Right hindlimb (tissue), 1 donor: ENCODE data around the gene LEMD2.
A peak's percentile ranks its signal among the peaks of the same experiment; 100 is the strongest.

Experiments
- DNase-seq: peaks from one replicate; pipeline ENCODE4 v3.0.0-alpha.2; 2018

The LEMD2 gene

DNA sequence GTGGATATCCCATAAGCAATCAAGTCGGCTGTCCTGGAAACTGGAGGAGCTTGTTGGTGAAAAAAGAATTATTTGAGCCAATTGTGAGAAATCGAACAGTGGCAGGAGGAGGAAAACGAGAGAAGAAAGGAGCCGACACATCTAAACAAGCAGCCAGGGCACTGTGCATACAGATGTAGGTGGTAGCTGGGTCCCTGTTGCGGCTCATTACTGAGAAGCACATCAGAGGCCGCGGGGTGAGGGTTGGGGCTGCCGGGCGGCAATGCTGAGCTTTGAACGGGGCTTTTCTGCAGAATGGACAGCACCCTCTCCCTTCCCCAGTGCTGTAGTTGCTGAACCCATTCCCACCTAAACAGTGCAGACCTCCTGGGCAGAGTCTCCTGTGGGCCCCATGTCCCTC, 4.1 kb upstream of the LEMD2 start:
- no peak for DNase-seq

DNA sequence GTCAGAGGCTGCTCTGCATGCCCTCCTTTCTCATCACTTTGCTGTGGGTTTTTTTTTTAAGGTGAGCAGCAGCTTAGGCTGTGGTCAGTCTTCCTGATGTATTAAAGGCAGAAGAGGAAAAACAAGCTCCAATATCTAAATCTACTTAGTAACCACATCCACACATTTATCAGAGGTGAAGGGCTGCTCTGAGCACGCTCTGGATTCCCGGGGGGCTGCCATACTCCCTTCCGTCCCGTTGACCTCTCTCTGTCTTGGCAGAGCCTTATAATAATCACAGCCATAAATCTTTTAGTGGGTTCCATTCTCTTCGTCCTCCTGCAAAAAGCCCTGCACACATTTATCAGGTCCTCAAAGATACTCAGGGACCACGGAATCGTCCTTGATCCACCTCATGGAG, 2.7 kb upstream of the LEMD2 start:
- no peak for DNase-seq

DNA sequence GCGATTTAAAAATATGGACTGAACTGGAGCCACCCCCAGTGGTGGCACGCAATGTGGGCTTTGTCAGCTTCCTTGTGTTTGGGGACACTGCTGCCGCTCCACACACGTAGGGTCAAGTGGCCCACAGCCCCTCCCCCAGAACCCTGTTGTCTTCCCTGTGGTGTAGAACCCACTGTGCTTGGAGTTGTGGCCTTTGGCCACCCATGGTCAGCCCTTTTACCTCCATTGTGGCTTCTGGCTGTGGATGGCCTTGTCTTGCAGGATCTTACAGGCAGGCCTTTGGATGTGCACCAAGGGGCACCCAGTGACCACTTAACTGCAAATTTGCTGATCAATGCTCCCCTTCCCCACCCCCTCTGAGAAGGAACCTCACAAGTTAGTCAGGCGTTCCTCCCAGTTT, 2.0 kb upstream of the LEMD2 start:
- no peak for DNase-seq

DNA sequence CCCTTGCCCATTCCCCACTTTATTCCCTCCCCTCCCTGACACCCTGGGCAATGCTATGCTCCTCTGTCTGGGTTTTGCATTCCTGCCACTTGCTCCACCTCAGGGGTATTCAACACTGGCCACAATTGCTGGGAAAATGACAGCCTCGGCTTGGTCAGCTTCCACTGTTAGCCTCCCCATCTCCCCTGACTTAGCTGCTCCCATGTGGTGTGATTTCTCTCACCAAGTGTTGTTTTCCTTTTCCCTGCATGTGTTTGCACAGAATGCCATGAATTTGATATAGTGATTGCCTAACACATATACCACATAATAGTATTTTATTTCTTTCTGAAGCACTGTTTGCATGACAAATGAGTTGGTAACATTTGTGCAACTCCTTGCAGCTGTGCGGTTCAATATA, 1.4 kb upstream of the LEMD2 start:
- no peak for DNase-seq

DNA sequence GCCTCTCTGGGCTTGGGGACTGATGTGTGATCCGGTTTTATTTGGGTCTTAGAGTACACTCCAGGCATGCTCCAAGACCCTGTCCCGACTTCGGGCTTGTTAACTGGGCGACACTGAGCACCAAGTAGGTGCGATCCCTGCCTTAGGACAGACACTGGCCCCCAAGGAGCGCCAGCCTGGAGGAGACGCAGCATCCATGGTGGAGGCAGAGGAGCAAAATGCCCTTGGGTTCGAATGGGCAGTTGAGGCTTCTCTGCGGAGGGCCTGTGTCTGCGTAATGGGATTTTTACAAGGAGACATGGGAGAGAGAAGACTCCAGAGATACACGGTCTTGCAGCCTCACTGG, 593 bp upstream of the LEMD2 start:
- no peak for DNase-seq

DNA sequence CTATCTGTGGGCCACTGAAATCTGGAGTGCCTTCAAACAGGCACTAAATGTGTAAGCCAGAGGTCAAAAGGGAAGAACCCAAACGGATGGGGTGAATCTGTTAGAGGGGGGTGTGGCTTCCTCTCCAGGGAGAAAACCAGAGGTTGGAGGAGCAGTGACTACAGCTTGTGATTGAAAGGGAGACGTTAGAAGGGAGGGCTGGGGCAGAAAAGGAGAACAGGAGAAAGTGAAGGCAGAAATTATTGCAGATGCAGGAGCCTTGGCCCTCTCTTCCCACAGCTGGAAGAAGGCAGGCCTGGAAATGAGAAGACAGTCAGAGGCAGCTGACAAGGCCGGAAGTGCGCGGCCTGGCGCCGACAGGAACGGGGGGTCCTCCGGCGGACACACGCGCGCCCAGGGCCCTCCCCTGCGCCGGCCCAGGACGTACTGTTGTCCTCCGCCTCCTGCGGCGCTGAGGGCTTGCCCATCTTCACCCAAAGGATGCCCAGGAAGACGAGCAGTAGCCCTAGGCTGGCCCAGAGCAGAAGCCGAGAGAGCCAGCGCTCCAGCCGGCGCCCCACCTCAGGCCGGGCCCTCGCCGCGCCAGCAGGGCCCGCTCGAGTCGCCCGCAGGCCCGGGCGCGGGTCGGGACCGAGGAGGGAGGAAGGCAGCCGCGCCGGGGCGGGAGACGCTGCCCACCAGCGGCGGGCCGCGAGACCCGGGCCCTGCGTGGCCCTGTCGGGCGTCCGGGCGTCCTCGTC, 806 bp downstream of the LEMD2 start:
- peak; percentile 90 for DNase-seq

DNA sequence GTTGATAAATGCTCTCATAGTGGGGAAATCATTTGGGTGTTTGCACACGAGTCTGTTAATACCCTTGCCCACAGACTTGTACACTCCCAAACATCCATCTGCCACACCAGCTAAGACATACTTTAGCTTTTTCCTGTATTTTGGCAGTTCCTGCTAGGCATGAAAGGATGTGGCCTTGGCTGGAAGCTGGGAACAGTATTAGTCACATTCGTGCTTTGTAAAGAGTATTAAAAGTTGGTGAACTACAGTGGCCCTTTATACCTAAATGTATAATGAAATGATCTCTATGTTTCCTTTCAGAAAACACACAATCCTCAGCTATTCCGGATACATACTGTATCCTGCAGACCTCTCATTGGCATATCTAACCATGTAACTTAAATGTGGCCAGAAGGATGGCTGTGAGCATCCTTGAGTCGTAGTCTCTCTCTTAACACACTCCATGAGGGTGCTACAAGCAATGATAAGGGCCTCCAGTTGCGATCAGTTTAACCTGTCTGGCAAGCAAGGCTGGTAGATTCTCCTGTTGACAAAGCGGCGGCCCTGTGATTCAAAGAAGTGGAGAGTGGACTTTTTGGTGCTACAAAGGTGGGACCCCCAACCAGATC, 1.5 kb downstream of the LEMD2 start:
- no peak for DNase-seq

DNA sequence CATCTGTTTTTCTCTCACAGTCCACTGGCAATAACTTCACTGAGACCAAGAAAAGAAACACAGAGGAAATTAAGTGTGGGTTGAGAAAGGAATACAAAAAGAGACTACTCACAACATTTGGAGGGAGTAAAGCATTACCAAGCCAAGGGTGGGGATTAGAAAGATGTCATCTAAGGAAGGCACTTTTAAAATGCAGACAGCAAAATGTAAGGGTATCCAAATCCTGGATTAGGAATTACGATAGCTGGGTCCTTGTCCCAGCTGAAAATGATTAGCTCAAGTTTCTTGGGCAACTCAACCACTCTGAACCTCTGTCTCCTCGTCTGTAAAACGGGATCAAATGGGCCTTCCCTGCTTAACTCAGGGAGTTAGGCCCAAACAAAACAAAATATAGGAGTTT, 2.2 kb downstream of the LEMD2 start:
- no peak for DNase-seq

DNA sequence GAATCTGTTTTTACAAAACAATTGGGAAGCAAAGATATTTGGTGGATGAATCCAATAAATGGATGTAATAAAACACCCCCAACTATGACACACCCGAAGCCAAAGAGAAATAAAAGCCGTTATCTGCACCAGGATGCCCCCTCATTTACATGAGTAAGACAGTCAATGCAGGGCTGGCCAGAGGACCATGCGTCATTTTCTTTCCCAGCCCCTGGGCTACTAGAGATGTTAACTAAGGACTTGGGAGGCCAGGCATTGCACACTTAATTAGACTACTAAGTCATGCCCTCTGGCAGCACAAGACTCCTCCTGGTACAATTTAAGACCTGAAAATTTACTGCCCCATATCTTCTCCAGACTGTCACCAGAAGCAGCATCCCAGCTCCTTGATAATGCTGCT, 3.2 kb downstream of the LEMD2 start:
- DNase-seq = no peak

DNA sequence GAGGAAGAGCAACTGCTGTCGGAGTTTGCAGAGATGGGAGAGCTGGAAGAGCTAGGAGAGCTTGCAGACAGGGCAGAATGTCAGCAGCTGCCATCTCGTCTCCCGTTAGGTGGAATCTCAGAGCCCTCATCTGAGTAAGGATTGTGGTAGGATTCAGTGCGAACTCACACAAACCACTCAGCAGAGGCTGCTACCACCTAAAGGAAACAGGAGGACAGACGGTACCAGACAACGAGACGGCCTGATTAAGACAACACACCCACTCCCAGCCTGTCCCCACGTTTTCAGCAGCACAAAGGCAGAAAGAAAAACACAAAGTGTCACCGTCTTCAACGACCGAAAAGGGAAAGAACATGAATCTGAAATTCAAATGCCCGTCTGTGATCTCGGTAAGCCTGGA, 4.1 kb downstream of the LEMD2 start:
- DNase-seq = no peak

DNA sequence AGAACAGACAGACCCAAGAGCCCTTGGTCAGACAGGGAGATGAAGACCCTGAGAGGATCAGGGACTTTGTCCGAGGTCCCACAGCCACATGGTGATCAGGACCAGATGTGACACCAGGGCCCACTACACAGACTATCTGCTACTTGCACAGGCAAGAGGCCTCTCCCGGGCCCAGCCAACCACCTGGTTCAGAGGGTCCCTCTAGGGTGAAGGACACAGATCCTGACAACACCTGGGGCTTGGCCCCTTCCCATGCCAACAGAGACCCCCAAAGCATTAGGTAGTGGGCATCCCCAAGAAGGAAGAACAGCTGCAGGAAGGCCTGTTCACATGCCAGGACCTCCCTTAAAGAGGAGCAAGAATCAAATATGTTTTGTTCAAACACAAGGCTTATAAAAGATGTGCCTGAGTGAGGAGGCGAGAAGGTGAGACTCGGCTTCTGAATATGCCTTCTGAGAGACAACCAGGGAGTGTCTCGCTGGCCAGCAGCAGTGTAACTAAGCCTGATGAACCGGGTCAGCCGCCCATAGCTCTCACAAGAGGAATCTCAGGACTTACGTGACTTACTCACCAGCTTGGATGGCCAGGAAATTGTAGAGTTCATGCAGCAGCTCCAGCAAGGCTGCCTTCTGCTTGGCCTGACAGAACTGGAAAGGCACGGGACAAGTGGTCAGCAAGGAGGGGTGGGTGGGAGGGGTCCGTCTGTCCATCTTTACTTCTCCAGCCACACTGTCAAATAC, 5.0 kb downstream of the LEMD2 start:
- no peak for DNase-seq

DNA sequence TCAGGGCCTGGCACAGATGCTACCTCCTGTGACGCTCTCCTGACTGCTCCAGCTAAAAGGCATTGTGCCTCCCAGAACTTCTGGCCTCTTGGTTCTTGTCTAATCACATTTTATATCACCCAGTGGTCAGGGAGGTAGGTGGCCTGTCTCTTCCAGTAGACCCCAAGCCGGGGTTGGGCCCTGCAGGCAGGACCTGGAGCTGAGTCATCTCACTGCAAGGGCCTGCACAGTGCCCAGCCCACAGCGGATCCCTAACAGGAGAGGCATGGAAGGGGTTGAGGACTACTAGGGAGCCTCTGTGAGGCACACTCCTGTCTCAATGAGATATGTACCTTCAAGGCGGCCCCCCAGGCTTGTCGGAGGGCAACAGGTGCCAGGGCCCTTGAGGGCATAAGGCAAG, 6.4 kb downstream of the LEMD2 start:
- no peak for DNase-seq

DNA sequence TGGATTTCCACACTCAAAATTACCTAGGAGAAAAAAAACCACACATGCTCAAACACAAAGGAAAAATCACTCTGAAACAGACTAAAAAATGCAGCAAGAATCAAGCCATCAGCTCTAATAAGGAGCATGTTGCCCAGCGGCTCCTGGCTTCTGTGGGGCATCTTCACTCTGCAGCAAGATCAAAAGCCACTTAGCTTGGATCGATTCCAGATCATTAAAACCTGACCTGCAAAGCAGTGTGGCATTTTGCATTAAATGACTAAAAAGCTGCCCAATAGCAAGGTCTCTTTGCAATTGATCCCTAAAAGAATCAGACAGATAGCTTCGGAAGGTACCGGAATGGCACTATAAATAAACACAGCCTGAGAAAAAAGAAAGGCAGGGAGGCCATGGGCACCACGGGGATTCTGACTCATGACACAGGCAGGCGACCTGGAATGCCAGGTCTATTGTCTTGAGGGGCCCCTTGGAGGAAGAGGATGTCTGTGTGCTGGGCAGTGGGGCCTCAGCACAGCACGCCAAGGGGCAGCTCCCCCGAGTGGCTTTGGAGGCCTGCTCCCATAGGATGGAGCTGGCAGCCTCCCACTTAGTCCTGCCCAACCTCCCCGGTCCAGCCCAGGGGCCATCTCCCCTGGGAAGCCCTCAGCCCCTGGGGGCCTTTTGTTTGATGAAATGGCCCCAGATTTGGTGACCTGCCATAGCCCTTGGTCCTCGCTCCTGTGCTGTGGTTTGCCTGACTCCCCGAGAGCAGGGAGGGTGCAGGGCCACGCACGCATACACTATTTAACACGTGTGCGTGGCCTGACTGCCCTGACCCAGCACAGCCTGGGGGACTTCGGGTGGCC, 7.6 kb downstream of the LEMD2 start:
- DNase-seq = no peak

DNA sequence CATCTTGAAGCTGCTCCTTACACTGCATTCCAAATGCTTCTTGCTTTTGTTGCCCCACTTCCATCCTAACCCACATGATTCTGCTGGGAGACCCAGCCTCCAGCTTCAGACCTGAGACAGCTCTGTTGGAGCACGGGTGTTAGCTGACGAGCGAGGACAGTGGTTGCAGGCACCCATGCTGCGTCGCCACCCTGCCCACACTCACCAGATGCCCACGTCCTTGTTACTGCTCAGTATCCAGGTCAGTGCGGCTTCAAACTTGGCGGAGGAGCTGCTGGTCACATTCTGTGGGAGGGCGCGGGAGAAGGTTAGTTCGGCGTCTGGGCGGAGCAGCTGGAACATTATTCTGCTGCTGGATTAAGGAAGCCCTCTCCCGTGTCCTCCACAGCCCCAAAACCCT, 9.0 kb downstream of the LEMD2 start:
- no peak for DNase-seq

DNA sequence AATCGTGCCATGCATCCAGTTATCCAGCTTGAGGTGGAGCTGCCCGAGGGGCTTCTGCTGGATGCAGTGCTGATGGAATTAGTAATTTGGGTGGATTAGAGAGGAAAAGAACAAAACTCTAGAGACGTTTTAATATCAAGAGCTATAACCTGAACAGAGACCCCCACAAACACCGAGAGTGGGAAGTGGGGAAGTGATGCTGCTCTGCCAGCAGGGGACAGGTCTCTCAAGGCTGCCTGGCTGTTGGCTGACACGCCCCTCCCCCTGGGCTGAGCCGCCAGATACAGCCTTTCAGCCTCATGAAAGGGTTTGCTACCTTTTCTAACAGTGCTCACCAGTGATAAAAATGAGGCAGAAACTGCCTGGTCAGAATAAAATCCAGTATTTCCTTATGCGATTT, 9.6 kb downstream of the LEMD2 start:
- DNase-seq = no peak

DNA sequence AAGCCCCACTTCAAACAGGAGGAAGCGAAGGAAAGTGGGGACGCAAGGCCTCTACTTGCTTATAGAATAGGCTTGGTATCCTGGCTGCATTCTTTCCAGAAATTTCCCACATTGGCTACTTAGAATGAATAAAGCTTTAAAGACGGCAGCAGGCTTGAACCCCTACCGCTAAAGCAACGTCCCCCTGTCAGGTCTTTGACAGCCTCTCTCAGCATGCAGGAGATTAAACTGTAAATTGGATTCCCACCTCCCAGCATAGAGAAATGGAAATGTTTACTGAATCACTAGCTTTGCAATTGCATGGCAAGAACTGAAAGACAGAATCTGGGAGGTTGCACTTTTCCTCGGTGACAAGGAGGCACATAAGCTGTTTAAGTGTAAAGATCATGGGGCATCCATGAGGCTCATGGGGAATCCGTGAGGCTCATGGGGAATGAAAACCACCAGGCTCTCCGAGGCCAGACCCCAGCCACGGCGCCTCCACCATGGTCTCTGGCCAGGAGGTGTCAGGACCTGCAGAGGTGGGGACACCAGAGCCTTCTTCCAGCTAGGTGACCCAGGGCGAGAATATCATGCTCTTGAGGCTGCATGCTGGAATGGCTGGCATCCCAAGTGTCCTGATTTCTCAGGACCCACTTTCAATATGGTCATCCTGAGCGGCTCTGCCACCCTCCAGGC, 10.3 kb downstream of the LEMD2 start:
- DNase-seq = no peak

DNA sequence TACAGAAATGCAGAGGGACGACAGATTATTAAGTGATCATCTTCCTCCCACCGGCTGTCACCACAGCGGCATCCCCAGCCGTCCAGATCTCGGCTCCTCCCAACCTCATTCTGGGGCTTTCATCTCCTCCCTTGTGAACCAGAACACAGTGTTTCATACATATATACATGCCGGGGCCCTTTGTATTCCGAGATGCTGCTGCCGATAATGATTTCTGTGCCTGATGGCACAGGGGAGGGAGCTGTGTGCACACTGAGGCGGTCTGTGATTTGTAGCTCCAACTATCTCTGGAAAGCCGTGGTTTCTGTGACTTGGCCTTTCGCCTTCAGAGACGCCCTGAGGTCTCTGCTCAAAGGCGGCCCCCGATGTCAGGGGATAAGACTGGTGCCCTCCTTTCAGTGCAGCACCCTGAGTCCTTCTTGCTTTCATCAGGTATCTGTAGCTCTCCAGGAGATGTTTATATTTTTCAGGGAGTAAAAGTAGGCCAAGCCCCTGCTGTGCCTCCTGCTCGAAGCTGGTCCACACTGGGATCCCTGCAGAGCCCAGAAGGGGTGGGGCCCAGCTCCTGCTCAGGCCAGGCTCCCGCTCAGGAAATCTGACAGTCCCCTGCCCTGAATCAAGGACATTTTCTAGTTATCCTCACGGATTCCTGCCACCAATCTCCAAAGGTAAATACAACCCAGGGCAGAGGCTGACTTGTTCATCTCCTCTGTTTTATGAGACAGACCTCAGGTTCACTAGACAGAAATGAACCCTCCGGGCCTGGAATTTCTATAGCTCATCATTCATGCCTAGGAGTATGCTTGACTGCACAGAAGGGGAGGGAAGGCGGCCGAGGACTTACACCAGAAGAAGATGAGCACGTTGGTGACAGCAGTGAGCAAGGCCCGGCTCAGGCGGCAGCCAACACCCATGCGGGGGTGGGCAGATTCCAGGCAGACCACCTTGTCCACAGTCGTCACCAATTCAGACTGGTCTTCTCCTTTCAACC, 11.2 kb downstream of the LEMD2 start:
- DNase-seq = no peak

DNA sequence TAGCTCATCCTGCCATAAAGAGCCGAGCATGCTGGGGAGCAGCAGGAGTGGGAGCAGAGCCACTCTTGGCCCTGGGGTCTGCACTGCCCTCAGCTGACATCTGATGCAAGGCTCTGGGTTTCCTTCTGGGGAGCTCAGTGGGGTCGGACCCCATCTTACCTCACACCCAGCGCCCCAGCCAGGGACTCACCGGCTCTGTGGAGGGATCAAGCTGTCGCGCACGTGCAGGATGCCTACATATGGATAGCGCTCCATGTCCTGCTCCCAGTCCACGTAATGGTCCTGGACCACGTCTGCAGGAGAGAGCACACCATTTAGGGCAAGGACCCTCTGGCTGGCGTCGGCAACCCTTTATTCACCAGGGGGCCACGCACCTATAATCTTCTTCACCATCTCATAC, 12.2 kb downstream of the LEMD2 start:
- no peak for DNase-seq

DNA sequence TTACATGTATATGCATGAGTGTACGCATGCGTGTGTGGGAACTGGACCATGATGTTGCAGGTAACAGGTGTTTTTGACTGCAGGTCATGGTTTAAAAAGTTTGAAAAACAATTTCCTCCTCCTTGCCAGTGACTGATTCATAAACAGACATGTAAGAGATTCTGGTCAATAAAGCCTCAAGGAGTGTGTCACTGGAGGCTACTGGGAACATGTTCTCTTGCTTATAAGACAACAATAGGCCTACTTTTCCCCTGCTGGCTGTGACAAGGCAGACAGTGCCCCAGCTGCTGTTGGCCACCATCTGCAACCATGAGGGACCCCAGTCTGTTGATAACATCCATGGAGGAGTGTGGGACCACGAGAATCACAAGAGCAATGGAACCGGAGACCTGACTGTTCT, 12.7 kb downstream of the LEMD2 start:
- DNase-seq = no peak

DNA sequence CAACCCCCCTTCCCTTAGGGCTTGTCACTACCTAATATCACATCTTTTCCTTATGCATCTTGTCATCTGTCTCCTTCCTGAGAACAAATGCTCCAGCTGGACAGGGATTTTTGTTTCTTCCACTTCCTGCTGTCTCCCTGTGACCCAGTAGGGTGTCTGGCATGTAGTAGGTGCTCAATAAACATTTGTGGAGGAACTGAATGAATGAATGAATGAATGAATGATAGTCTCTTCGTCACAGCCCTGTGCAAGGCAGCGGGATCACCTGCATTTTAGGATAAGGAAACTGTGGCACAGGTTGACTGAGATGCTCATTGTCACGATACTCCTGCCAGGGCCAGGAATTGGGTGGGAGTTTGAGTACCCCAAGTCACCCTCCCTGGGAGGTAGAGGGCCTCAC, 14.2 kb downstream of the LEMD2 start:
- no peak for DNase-seq

DNA sequence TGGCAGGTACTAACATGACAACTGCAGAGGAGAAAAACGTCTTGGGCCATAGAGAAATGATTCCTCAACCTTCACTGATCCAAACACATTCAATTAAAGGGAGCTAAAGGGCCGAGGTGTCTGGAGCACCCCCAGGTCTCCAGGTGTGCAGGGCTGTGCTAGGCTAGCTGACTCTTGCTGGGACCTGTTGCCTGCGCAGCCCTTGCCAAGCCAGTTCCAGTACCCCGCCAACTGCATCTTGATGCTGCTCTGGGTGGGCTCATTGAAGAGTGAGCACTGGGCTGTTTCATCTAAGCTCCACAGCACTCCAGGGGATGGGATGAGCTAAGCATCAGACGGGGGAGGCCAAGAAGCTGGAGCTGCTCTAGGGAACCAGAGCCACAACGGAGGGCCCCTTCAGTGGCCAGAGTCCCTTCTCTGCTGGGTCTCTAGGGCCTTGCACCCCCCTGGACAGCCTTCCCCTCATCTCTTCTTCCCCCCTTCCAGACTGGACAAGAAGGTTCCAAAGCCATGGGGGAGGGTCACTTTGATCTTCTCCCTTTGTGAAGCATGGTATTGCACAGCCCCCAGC, 15.9 kb downstream of the LEMD2 start:
- DNase-seq = no peak
